LNCAP (cell line): ENCODE results near the gene PAFAH1B2.

Experiments used
- TF ChIP-seq, protein P1 (sequence below): fragments of 450-650 bp; IDR thresholded peaks from 2 replicates; pipeline ENCODE4 v1.5.1; 2017; ENCODE audit warnings: mild to moderate bottlenecking

Gene PAFAH1B2

DNA sequence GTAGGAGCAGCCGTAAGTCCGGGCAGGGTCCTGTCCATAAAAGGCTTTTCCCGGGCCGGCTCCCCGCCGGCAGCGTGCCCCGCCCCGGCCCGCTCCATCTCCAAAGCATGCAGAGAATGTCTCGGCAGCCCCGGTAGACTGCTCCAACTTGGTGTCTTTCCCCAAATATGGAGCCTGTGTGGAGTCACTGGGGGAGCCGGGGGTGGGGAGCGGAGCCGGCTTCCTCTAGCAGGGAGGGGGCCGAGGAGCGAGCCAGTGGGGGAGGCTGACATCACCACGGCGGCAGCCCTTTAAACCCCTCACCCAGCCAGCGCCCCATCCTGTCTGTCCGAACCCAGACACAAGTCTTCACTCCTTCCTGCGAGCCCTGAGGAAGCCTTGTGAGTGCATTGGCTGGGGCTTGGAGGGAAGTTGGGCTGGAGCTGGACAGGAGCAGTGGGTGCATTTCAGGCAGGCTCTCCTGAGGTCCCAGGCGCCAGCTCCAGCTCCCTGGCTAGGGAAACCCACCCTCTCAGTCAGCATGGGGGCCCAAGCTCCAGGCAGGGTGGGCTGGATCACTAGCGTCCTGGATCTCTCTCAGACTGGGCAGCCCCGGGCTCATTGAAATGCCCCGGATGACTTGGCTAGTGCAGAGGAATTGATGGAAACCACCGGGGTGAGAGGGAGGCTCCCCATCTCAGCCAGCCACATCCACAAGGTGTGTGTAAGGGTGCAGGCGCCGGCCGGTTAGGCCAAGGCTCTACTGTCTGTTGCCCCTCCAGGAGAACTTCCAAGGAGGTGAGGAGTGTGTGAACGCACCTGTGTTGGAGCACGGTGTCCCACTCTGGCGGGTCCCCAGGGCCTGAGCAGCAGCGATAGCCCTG is 55.2 kb downstream of the PAFAH1B2 start, which contains the start of gene TAGLN:
TSS of gene TAGLN (plus strand) at position 318 of the 863 bp plus-strand sequence. CDS start 3,644 bp downstream, outside the sequence.
- TF ChIP-seq, protein P1, sequence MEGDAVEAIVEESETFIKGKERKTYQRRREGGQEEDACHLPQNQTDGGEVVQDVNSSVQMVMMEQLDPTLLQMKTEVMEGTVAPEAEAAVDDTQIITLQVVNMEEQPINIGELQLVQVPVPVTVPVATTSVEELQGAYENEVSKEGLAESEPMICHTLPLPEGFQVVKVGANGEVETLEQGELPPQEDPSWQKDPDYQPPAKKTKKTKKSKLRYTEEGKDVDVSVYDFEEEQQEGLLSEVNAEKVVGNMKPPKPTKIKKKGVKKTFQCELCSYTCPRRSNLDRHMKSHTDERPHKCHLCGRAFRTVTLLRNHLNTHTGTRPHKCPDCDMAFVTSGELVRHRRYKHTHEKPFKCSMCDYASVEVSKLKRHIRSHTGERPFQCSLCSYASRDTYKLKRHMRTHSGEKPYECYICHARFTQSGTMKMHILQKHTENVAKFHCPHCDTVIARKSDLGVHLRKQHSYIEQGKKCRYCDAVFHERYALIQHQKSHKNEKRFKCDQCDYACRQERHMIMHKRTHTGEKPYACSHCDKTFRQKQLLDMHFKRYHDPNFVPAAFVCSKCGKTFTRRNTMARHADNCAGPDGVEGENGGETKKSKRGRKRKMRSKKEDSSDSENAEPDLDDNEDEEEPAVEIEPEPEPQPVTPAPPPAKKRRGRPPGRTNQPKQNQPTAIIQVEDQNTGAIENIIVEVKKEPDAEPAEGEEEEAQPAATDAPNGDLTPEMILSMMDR: no peak

DNA sequence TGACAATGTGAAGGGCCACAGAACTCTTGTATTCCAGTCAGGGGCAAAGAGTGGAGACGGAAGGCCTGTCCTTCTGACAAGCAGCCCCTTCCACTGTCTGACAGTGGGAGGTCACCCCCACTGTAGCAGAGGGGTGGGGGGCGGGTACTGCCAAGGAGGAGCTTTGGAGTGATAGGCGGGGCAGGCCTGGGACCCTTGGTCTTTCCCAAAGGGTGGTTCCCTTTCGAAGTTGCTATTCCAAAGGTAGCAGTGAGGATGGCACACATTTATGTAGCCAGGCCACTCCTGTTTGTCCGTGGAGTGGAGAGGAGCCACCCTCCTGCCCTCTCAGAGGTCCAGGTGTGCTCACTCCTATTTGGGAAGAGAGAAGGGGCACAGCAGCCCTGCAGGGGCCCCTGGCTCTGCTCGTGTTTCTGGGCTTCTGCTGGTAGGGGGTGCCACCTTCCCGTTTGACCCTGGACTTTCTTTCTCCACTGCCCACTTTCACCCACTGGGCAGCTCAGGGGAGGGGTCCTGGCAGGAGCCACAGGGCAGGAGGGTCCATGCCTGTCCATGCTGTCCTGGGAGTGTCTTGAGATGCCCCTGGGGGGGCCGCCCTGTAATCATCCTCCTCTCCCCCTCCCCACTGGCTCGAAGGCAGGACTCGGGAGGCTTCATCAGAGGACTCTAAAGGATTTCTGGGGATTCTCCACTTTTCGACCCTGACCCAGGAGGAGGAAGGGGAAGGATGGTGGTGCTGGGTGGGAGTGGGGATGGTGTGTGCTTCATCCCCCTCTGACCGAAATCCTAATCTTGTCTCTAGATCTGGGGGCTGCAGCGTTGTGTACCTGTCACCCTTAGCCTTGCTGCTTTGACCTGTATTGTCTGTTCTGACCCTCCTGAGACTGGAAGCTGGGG is 56.1 kb downstream of the PAFAH1B2 start:
- TF ChIP-seq, protein P1: no peak

DNA sequence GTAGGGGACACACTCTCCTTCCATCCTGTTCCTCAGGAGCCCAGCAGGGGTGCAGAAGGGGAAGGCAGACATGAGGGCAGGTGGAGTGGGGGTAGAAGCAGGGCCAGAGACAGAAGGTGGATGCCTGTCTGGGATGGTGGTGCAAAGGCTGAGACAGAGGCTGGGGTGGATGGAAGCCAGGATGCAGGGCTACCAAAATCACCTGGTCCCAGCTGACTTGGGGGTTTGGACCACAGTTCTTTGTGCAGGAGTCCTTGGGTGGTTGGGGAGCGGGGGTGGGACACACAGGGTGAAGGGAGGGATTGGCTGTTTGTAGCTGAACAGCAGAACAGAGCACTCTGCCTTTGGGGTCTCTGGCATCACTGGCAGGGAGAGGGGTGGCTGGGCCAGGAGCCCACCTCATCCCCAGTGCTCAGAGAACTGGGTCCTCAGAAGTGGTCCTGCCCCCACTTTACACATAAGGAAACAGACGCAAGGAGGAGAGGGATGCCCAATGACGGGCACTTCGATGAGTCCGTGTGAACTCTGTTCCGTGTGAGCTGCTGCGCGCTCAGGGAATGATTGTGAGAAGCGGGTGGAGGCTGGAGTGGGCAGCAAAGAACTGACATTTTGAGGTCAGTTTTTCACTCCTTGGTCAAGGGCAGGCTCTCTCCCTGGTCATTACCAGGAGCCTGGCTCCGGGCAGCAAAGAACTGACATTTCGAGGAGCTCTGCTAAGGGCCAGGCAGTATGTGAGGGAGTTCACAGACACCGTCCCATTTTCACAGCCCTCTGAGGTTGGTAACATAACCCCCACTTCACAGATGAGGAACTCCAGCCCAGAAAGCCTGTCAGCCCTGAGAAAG is 56.9 kb downstream of the PAFAH1B2 start:
- TF ChIP-seq, protein P1: no peak

DNA sequence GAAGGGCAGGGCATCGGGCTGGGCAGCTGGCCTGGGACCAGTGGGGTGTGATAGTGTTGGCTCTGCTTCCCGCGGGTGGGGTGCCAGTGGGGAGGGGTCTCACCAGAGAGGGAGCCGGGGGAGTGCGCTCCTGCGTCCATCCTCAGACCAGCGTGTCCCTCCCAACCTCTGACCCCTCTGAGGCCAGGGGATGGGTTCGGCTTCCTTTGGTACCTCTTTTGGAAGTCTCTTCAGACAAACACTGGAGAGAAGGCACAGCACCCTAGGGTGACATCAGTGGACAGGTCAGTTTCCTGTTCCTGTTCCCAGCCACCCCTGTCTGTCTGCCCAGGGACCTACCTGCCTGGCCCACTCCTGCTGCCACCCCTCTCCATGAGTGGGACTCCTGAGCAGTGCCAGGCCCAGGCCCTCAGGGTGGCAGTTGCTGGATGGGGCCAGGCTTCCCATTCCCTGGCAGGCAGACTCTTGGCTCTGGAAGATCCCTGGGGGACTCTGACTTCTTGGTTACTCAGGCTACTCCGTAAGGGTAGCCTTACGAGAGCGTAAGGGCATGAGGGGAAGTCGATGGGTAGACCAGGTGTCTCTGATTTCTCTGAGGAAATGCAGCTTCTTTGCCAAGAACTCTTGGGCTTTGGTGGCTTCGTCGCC is 57.7 kb downstream of the PAFAH1B2 start:
- TF ChIP-seq, protein P1: no peak

DNA sequence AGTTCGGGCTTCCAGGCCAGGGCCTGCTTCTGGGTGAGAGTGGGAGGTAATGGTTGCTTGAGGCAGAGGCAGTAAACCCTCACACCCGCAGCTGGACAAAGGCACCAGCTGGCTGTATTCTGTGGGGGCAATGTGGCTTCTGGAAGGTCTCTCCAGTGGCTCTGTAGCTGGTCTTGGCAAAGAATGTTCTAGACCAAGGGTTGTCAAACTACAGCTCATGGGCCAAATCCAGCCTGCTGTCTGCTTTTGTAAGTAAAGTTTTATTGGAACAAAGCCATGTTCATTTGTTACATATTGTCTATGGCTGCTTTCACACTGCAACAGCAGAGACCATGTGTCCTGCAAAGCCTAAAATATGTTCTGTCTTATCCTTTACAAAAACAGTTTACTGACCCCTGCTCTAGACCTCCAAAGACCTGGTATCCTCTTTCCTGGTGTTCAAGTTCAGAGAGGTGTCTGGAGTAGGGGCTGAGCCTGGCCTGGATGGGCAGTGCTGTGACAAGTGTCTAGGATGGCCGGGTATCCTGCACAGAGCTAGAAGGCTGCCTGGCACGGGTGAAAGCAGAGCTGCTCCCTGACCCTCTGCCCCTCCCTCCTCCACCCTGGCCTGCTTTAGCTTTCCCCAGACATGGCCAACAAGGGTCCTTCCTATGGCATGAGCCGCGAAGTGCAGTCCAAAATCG is 58.4 kb downstream of the PAFAH1B2 start:
- TF ChIP-seq, protein P1: no peak

DNA sequence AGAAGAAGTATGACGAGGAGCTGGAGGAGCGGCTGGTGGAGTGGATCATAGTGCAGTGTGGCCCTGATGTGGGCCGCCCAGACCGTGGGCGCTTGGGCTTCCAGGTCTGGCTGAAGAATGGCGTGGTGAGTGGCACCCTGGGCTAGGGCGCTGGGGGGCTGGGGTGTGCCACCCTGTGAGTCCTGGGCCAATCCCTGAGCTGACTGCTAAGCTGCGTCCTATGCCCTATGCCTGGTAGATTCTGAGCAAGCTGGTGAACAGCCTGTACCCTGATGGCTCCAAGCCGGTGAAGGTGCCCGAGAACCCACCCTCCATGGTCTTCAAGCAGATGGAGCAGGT is 59.0 kb downstream of the PAFAH1B2 start:
- TF ChIP-seq, protein P1: no peak
